22Rv1 (cell line): Measurements from ENCODE around the gene PCDH9.

ENCODE experiments used
- CTCF ChIP-seq: fragments of 450-650 bp; IDR thresholded peaks from 2 replicates; pipeline ENCODE4 v1.5.1; 2017; ENCODE audit warnings: mild to moderate bottlenecking
- ZFX ChIP-seq: fragments of 450-650 bp; IDR thresholded peaks from 2 replicates; pipeline ENCODE4 v1.6.1; 2017; ENCODE audit warnings: antibody characterized with exemption, borderline replicate concordance

- no peak for TF ChIP-seq CTCF
- TF ChIP-seq ZFX, result no peak
These were observed 86.5 kb downstream of the PCDH9 start for GRCh38 chr13:67143544-67144115.
